Upper lobe of left lung (tissue), 6 donors: ENCODE results near the gene ACTA2. TPM values are rescaled to one million over a fixed set of nuclear protein-coding genes. Genes with fewer than 3 reads are reported as not detected.

ENCODE experiments used
- ATAC-seq, 2 donors: fragments of 200-7000 bp; cut with Tn5 transposase; one replicate each; pipeline ENCODE4 v1.9.1; 2022; ENCODE audit warnings: mild to moderate bottlenecking in 2 of 2, moderate library complexity in 2 of 2; ENCODE audit not compliant: low FRiP score in 2 of 2
- DNase-seq, 2 donors: peaks; one replicate each; pipeline ENCODE4 v3.0.0-alpha.2; 2019 to 2020
- H3K27ac ChIP-seq, 4 donors: fragments of 200-600 bp; sonication (generic); one replicate each; pipeline ENCODE4 v1.5.1; 2016 to 2019
- H3K27me3 ChIP-seq, 4 donors: fragments of 200-600 bp; sonication (generic); one replicate each; pipeline ENCODE4 v1.5.1; 2017 to 2019
- H3K36me3 ChIP-seq, 4 donors: fragments of 200-600 bp; sonication (generic); one replicate each; pipeline ENCODE4 v1.5.1; 2016 to 2019
- H3K4me1 ChIP-seq, 4 donors: fragments of 200-600 bp; sonication (generic); one replicate each; pipeline ENCODE4 v1.5.1; 2018 to 2019
- H3K4me3 ChIP-seq, 4 donors: fragments of 200-600 bp; sonication (generic); one replicate each; pipeline ENCODE4 v1.5.1; 2017 to 2019; ENCODE audit warnings: mild to moderate bottlenecking in 2 of 4, moderate library complexity in 1 of 4
- H3K9me3 ChIP-seq, 4 donors: fragments of 200-600 bp; sonication (generic); one replicate each; pipeline ENCODE4 v1.5.1; 2018 to 2019
- CTCF ChIP-seq, 6 experiments: fragments of 450-650 bp in 4 of 6; fragments of 200-600 bp in 2 of 6; sonication (generic) in 2 of 6; IDR thresholded peaks; one replicate each; pipeline ENCODE4 v1.5.1; 2016 to 2019; ENCODE audit warnings: antibody characterized with exemption in 6 of 6
- EP300 ChIP-seq, 4 donors: sonication (generic); formaldehyde crosslinking; IDR thresholded peaks; one replicate each; pipeline ENCODE4 v1.5.1; 2017; ENCODE audit warnings: antibody characterized with exemption in 4 of 4, control low read depth in 2 of 4
- POLR2A ChIP-seq, 4 donors: fragments of 450-650 bp; IDR thresholded peaks; one replicate each; pipeline ENCODE4 v1.5.1; 2016 to 2017; ENCODE audit warnings: antibody characterized with exemption in 4 of 4, mild to moderate bottlenecking in 2 of 4
- POLR2AphosphoS5 ChIP-seq, 2 donors: sonication (generic); formaldehyde crosslinking; IDR thresholded peaks; one replicate each; pipeline ENCODE4 v1.5.1; 2017; ENCODE audit warnings: antibody characterized with exemption in 2 of 2
- WGBS, 2 donors: methylation state at CpG; one replicate each; pipeline ENCODE4 v1.1.5; 2017 to 2018; 5-methylcytosine and 5-hydroxymethylcytosine counted together
- total RNA-seq, 6 donors: library from RNA; depleted of rRNA in 4 of 6; stranded (reverse); fragments of >200 nt in 4 of 6; gene quantifications; one replicate each; pipeline versions ENCODE4 v1.1.0 to v1.2.1, GENCODE V29; 2016 to 2021
- donor health status: DM: no; HTN: no; CAD: no; lungs with moderate emphysema.
- donor health status: DM: no; HTN: yes; CAD: no; lungs with severe emphysema.

ACTA2 gene
- total RNA-seq, 6 donors from 2014 or later: 94.3 to 328 (median 186) TPM

DNA sequence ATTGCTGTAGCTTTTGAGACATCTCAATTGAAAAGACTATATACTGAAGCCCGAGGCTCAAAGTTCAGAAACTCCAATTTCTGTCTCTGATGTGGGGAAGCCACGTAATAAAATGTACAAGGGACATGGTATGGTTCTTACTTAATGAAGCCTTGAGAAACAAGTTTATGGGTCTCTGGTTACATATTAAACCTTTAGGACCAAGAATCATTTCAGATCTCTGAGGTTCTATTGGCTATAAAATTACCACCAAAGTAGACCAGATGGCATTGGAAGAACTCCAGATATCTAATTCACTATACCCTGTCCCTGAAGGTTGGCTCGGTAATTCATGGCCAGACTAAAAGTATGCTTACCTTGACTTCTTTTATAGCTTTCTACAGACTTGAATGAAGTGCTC is 48.9 kb downstream of the ACTA2 start:
- H3K36me3 ChIP-seq: peaks cover 0 to 5% (median 0%) of the 10 kb centered on the region in 4 donors
- peaks cover 0 to 5% (median 0%) of the 10 kb centered on the region in 4 donors for H3K4me1 ChIP-seq
- TF ChIP-seq CTCF (IDR thresholded peaks at IDR 0.05) (no peak), POLR2AphosphoS5 (IDR thresholded peaks at IDR 0.05) (no peak), POLR2A (IDR thresholded peaks at IDR 0.05) (no peak), EP300 (IDR thresholded peaks at IDR 0.05) (no peak)
- DNase-seq (no peak), ATAC-seq (no peak)
- no peak overlapping the region for H3K4me3 ChIP-seq
- H3K9me3 ChIP-seq: no peaks in the 10 kb centered on the region
- 94 to 95% methylated on average over 3 of the region's 3 CpGs for WGBS, 2 donors
- H3K27ac ChIP-seq: no peak overlapping the region
- no peaks in the 10 kb centered on the region for H3K27me3 ChIP-seq

- peaks cover 0 to 5% (median 0%) of the 10 kb centered on the region in 4 donors for H3K36me3 ChIP-seq
- ATAC-seq (no peak), DNase-seq (no peak)
- H3K4me3 ChIP-seq: no peak overlapping the region
- TF ChIP-seq POLR2AphosphoS5 (IDR thresholded peaks at IDR 0.05) (no peak), EP300 (IDR thresholded peaks at IDR 0.05) (no peak), POLR2A (IDR thresholded peaks at IDR 0.05) (no peak), CTCF (IDR thresholded peaks at IDR 0.05) (no peak)
- 91% methylated on average over 11 of the region's 11 CpGs for WGBS, 2 donors
- H3K4me1 ChIP-seq: peaks cover 0 to 5% (median 0%) of the 10 kb centered on the region in 4 donors
- H3K27me3 ChIP-seq: no peaks in the 10 kb centered on the region
- peak overlapping the region in 1 of 4 donors; percentile 30 for H3K27ac ChIP-seq
- no peaks in the 10 kb centered on the region for H3K9me3 ChIP-seq
Measured at GRCh38 chr10:88901984-88902789, 50.4 kb downstream of the ACTA2 start.

DNA sequence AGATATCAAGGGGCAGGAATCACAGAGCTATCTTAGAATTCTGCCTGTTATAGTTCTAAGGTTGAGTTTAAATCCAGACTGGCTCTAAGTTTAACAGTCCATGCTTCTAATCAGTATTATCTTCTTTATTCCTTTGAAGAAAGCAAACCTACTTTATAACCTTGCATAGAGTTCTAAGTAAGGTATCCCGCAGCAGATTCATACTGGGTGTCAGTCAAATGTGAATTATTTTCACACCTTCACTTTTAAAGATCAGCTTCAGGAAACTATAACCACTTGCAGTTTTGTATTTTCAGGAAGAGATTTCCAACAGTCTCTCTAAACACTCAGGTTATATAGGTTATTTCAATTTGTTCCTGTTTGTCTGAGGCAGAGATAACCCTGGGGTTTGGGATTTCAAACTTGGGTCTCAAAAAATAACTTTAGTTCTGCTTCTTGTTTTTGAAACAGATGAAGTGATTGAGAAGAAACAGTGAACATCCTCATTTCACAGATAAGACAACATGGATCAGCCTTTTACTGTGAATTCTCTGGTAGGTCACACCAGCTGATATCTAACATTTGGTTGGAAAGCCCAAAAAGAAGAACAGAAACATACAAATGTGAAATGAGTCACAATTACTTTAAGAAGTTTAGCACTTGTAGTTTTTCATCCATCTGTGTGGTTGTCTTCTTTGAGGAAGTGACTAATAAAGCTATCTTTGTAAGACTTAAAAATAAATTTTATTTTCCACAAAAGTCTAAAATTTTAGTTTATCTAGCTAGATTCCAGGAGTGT is 51.2 kb downstream of the ACTA2 start:
- Histone ChIP-seq H3K36me3 (peaks cover 0 to 5% (median 0%) of the 10 kb centered on the region in 4 donors), H3K4me3 (no peak overlapping the region), H3K4me1 (peaks cover 0 to 5% (median 0%) of the 10 kb centered on the region in 4 donors), H3K9me3 (no peaks in the 10 kb centered on the region), H3K27me3 (no peaks in the 10 kb centered on the region), H3K27ac (peak overlapping the region in 1 of 4 donors; percentile 30)
- WGBS, 2 donors: 94% methylated on average over 1 of the region's 1 CpG
- TF ChIP-seq CTCF (IDR thresholded peaks at IDR 0.05): no peak
- no peak for TF ChIP-seq EP300 (IDR thresholded peaks at IDR 0.05)
- TF ChIP-seq POLR2A (IDR thresholded peaks at IDR 0.05): no peak
- TF ChIP-seq POLR2AphosphoS5 (IDR thresholded peaks at IDR 0.05): no peak
- DNase-seq: no peak
- peak in 1 of 2 donors; percentile 65 for ATAC-seq

GRCh38 chr10:88899886-88900285 is 52.7 kb downstream of the ACTA2 start:
- 88 to 94% methylated on average over 2 of the region's 2 CpGs for WGBS, 2 donors
- ATAC-seq: no peak
- Histone ChIP-seq H3K4me1 (peaks cover 0 to 5% (median 0%) of the 10 kb centered on the region in 4 donors), H3K27ac (no peak overlapping the region), H3K27me3 (no peaks in the 10 kb centered on the region), H3K9me3 (no peaks in the 10 kb centered on the region), H3K36me3 (peaks cover 0 to 5% (median 0%) of the 10 kb centered on the region in 4 donors), H3K4me3 (no peak overlapping the region)
- no peak for DNase-seq
- TF ChIP-seq POLR2A (IDR thresholded peaks at IDR 0.05): no peak
- no peak for TF ChIP-seq CTCF (IDR thresholded peaks at IDR 0.05)
